Activated naive CD8-positive, alpha-beta T cell treated with anti-CD3 and anti-CD28 coated beads, Interleukin-2, amount 50 U/mL, for 24 hours (primary cell): ENCODE measurements around the gene P3H4.

Source experiments
- ATAC-seq: fragments of 150-1000 bp; cut with Tn5 transposase; one replicate; pipeline ENCODE4 v1.10.0; 2021
- DNase-seq: peaks from one replicate; pipeline ENCODE4 v3.0.0; 2021
- H3K27ac Mint-ChIP-seq: one replicate; pipeline ENCODE4 v1.8.0; 2021; ENCODE audit warnings: mild to moderate bottlenecking, mixed read lengths
- H3K27me3 Mint-ChIP-seq: one replicate; pipeline ENCODE4 v1.8.0; 2021; ENCODE audit warnings: mixed read lengths
- H3K36me3 Mint-ChIP-seq: one replicate; pipeline ENCODE4 v1.8.0; 2021; ENCODE audit warnings: low read depth, mixed read lengths
- H3K4me1 Mint-ChIP-seq: one replicate; pipeline ENCODE4 v1.8.0; 2021; ENCODE audit warnings: mixed read lengths
- H3K4me3 Mint-ChIP-seq: one replicate; pipeline ENCODE4 v1.8.0; 2021; ENCODE audit warnings: mild to moderate bottlenecking, moderate library complexity, mixed read lengths
- H3K9me3 Mint-ChIP-seq: one replicate; pipeline ENCODE4 v1.8.0; 2021; ENCODE audit warnings: mixed read lengths

P3H4 gene

GRCh38 chr17:41810659-41811548 is 845 bp downstream of the P3H4 start:
- H3K4me1 Mint-ChIP-seq, result peaks cover 17% of the 10 kb centered on the region
- peaks cover 9% of the 10 kb centered on the region for H3K27me3 Mint-ChIP-seq
- no peak overlapping the region for H3K27ac Mint-ChIP-seq
- ATAC-seq (peak; percentile 1), DNase-seq (no peak)
- H3K9me3 Mint-ChIP-seq, result no peaks in the 10 kb centered on the region
- no peaks in the 10 kb centered on the region for H3K36me3 Mint-ChIP-seq
- H3K4me3 Mint-ChIP-seq, result peak overlapping the region; percentile 55

- Mint-ChIP-seq H3K9me3 (no peaks in the 10 kb centered on the region), H3K36me3 (no peaks in the 10 kb centered on the region), H3K27me3 (peaks cover 2% of the 10 kb centered on the region), H3K4me3 (no peak overlapping the region), H3K27ac (no peak overlapping the region), H3K4me1 (peaks cover 11% of the 10 kb centered on the region)
- no peak for DNase-seq
- no peak for ATAC-seq
Observed at GRCh38 chr17:41806685-41807445, 4.9 kb downstream of the P3H4 start.

GRCh38 chr17:41803049-41804020 is 8.4 kb downstream of the P3H4 start:
- peaks cover 6% of the 10 kb centered on the region for H3K4me1 Mint-ChIP-seq
- ATAC-seq, result no peak

GRCh38 chr17:41801374-41802271 is 10.1 kb downstream of the P3H4 start:
- Mint-ChIP-seq H3K4me3 (no peak overlapping the region), H3K27ac (peak overlapping the region; percentile 36), H3K4me1 (peaks cover 6% of the 10 kb centered on the region), H3K9me3 (no peaks in the 10 kb centered on the region), H3K27me3 (no peaks in the 10 kb centered on the region), H3K36me3 (no peaks in the 10 kb centered on the region)
- ATAC-seq (peak; percentile 74), DNase-seq (peak; percentile 84)

More at GRCh38 chr17:41803049-41804020, 8.4 kb downstream of the P3H4 start:
- Mint-ChIP-seq H3K36me3 (no peaks in the 10 kb centered on the region), H3K4me3 (no peak overlapping the region), H3K9me3 (no peaks in the 10 kb centered on the region), H3K27me3 (no peaks in the 10 kb centered on the region), H3K27ac (no peak overlapping the region)
- DNase-seq, result no peak

- H3K9me3 Mint-ChIP-seq, result no peaks in the 10 kb centered on the region
- no peaks in the 10 kb centered on the region for H3K27me3 Mint-ChIP-seq
- no peak for DNase-seq
- H3K27ac Mint-ChIP-seq, result no peak overlapping the region
- no peak overlapping the region for H3K4me3 Mint-ChIP-seq
- H3K4me1 Mint-ChIP-seq, result peaks cover 6% of the 10 kb centered on the region
- ATAC-seq, result no peak
- no peaks in the 10 kb centered on the region for H3K36me3 Mint-ChIP-seq
Observed at GRCh38 chr17:41800601-41801373, 11.0 kb downstream of the P3H4 start.

- no peak overlapping the region for H3K27ac Mint-ChIP-seq
Observed at GRCh38 chr17:41799366-41799765, 12.4 kb downstream of the P3H4 start.

GRCh38 chr17:41797377-41797776 is 14.4 kb downstream of the P3H4 start:
- Mint-ChIP-seq H3K4me3 (no peak overlapping the region), H3K9me3 (no peaks in the 10 kb centered on the region), H3K4me1 (peaks cover 6% of the 10 kb centered on the region), H3K27me3 (no peaks in the 10 kb centered on the region), H3K27ac (no peak overlapping the region), H3K36me3 (no peaks in the 10 kb centered on the region)
- DNase-seq, result no peak
- no peak for ATAC-seq

More at GRCh38 chr17:41799366-41799765, 12.4 kb downstream of the P3H4 start:
- H3K9me3 Mint-ChIP-seq, result no peaks in the 10 kb centered on the region
- ATAC-seq (no peak), DNase-seq (no peak)
- no peaks in the 10 kb centered on the region for H3K36me3 Mint-ChIP-seq
- H3K27me3 Mint-ChIP-seq, result no peaks in the 10 kb centered on the region
- H3K4me1 Mint-ChIP-seq, result peaks cover 6% of the 10 kb centered on the region
- H3K4me3 Mint-ChIP-seq, result no peak overlapping the region

- Mint-ChIP-seq H3K4me1 (peaks cover 2% of the 10 kb centered on the region), H3K36me3 (no peaks in the 10 kb centered on the region), H3K27me3 (no peaks in the 10 kb centered on the region), H3K9me3 (no peaks in the 10 kb centered on the region), H3K27ac (no peak overlapping the region), H3K4me3 (no peak overlapping the region)
- DNase-seq, result no peak
- ATAC-seq, result no peak
Observed at GRCh38 chr17:41796121-41796895, 15.4 kb downstream of the P3H4 start.

- H3K27me3 Mint-ChIP-seq, result peaks cover 2% of the 10 kb centered on the region
- no peak overlapping the region for H3K27ac Mint-ChIP-seq
- no peaks in the 10 kb centered on the region for H3K36me3 Mint-ChIP-seq
- no peak overlapping the region for H3K4me3 Mint-ChIP-seq
- no peaks in the 10 kb centered on the region for H3K9me3 Mint-ChIP-seq
- no peaks in the 10 kb centered on the region for H3K4me1 Mint-ChIP-seq
- no peak for DNase-seq
- no peak for ATAC-seq
Observed at GRCh38 chr17:41794540-41794975, 17.2 kb downstream of the P3H4 start.

- Mint-ChIP-seq H3K4me3 (no peak overlapping the region), H3K27me3 (peaks cover 2% of the 10 kb centered on the region), H3K9me3 (no peaks in the 10 kb centered on the region), H3K4me1 (peaks cover 1% of the 10 kb centered on the region), H3K36me3 (no peaks in the 10 kb centered on the region), H3K27ac (no peak overlapping the region)
- ATAC-seq (no peak), DNase-seq (no peak)
Observed at GRCh38 chr17:41793784-41794539, 17.8 kb downstream of the P3H4 start.

GRCh38 chr17:41792845-41793783 is 18.6 kb downstream of the P3H4 start:
- Mint-ChIP-seq H3K4me3 (no peak overlapping the region), H3K4me1 (peaks cover 4% of the 10 kb centered on the region), H3K27ac (no peak overlapping the region), H3K36me3 (no peaks in the 10 kb centered on the region), H3K27me3 (peaks cover 4% of the 10 kb centered on the region), H3K9me3 (no peaks in the 10 kb centered on the region)
- ATAC-seq, result peak; percentile 57
- DNase-seq, result no peak
